Rectal smooth muscle tissue (tissue), 1 donor: ENCODE data around the gene FRG2.
"Not testable (repeated sequence)": the region's sequence is repeated elsewhere in the genome, so short reads cannot be mapped to it uniquely, and the experiment has no call there.

Source experiments
- H3K27ac ChIP-seq: one replicate; pipeline ENCODE4 v1.7.0; 2013; ENCODE audit warnings: low read depth, low read length, inconsistent platforms
- H3K27me3 ChIP-seq: one replicate; pipeline ENCODE4 v1.7.0; 2013; ENCODE audit warnings: low read length; ENCODE audit not compliant: control insufficient read depth, insufficient read depth
- H3K36me3 ChIP-seq: one replicate; pipeline ENCODE4 v1.7.0; 2013; ENCODE audit warnings: low read length; ENCODE audit not compliant: control insufficient read depth, insufficient read depth
- H3K4me1 ChIP-seq: one replicate; pipeline ENCODE4 v1.7.0; 2013; ENCODE audit warnings: low read length; ENCODE audit not compliant: control insufficient read depth, insufficient read depth
- H3K4me3 ChIP-seq: one replicate; pipeline ENCODE4 v1.7.0; 2013; ENCODE audit warnings: low read length
- H3K9ac ChIP-seq: one replicate; pipeline ENCODE4 v1.7.0; 2013; ENCODE audit warnings: low read length

Gene FRG2

DNA sequence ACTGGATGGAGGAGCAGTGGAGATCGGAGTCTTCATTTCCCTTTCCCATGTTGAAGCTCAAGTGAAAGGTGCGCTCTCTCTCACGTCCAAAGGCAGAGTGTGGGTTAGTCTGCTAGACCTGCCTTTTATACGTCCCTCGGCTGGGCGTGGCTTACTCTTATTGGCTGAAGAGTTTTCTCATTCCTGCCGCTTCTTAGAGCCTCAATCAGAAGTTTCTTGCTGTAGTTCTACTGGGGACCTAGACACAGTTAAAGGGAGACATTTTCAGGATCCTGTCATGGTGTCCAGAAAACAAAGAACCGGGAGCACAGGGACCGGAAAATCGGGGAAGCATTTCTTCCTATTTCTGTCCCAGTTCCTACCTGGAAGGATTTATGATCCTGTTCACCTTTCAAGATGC is at the start of gene FRG2:
Gene FRG2 (minus strand): TSS at position 101 of the 400 bp plus-strand sequence. CDS start 52 bp downstream, at position 49.
- not testable (repeated sequence) for H3K27ac ChIP-seq

DNA sequence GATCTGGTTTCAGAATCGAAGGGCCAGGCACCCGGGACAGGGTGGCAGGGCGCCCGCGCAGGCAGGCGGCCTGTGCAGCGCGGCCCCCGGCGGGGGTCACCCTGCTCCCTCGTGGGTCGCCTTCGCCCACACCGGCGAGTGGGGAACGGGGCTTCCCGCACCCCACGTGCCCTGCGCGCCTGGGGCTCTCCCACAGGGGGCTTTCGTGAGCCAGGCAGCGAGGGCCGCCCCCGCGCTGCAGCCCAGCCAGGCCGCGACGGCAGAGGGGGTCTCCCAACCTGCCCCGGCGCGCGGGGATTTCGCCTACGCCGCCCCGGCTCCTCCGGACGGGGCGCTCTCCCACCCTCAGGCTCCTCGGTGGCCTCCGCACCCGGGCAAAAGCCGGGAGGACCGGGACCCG is 41.3 kb upstream of the FRG2 start:
- H3K4me1 ChIP-seq, H3K36me3 ChIP-seq, H3K27me3 ChIP-seq, H3K27ac ChIP-seq, H3K9ac ChIP-seq, H3K4me3 ChIP-seq: not testable (repeated sequence)

More for the DNA sequence above, at the start of gene FRG2:
- H3K4me3 ChIP-seq, H3K36me3 ChIP-seq, H3K9ac ChIP-seq, H3K27me3 ChIP-seq, H3K4me1 ChIP-seq: not testable (repeated sequence)

DNA sequence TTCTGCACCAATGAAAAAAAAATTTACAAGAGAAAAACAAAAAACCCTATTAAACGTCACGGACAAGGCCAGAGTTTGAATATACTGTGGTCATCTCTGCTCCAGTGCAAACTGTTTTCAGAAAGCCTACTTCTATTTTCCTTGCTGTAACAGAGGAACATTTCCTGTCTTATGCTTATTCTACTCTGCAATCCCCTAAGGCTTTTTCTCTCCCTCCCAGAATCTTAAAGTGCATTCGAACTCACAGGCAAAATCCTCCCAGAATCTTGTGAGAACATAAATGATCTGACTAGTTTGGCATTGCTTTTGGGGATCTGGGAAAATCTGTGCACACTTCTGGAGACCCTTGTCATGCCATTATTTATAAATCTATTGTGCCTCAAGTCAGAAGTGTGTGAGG is 37.7 kb upstream of the FRG2 start:
- H3K27ac ChIP-seq: not testable (repeated sequence)

DNA sequence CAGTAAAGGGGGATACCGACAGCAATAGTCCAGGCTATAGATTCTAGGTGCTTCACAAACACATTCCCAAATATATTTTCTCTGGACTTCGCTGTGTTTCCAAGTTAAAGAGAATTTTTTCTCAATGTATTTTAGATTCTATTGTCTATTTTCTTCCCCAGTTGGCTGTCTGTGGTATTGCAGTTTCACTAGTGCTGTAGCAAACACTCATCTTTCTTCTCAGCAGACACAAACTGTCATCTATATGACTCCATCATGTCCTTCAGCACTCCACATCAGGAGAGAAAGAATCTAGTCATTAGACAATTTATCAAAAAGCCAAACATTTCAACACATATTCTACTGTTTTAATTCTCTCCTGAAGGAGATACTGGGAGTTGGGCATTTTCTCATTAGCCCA is 37.3 kb upstream of the FRG2 start, which contains the start of gene DBET:
Gene DBET (plus strand): TSS at position 161 of the 400 bp plus-strand sequence.
- not testable (repeated sequence) for H3K4me3 ChIP-seq, H3K27ac ChIP-seq, H3K4me1 ChIP-seq, H3K9ac ChIP-seq, H3K27me3 ChIP-seq, H3K36me3 ChIP-seq

More for the DNA sequence above, 37.7 kb upstream of the FRG2 start:
- H3K4me1 ChIP-seq, H3K9ac ChIP-seq, H3K4me3 ChIP-seq, H3K36me3 ChIP-seq, H3K27me3 ChIP-seq: not testable (repeated sequence)

DNA sequence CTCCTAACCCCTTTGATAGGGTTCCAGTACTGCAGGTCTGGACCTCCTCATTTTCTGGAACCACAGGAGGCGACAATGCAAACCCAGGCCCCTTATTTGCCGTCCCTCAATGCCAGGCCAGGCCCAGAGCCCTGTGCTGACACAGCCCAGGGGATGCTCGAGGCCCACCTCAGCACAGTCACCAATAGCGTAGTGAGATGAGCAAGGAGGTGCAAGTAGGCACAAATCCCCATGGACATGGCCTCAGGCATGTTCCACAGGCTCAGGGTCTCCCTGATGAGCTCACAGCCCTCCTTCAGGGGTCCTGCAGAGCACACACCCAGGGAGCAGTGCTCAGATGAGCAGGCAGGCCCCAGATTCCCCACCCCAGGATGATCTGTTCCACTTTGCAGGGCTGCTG is 31.9 kb upstream of the FRG2 start:
- not testable (repeated sequence) for H3K36me3 ChIP-seq, H3K4me3 ChIP-seq, H3K27ac ChIP-seq

DNA sequence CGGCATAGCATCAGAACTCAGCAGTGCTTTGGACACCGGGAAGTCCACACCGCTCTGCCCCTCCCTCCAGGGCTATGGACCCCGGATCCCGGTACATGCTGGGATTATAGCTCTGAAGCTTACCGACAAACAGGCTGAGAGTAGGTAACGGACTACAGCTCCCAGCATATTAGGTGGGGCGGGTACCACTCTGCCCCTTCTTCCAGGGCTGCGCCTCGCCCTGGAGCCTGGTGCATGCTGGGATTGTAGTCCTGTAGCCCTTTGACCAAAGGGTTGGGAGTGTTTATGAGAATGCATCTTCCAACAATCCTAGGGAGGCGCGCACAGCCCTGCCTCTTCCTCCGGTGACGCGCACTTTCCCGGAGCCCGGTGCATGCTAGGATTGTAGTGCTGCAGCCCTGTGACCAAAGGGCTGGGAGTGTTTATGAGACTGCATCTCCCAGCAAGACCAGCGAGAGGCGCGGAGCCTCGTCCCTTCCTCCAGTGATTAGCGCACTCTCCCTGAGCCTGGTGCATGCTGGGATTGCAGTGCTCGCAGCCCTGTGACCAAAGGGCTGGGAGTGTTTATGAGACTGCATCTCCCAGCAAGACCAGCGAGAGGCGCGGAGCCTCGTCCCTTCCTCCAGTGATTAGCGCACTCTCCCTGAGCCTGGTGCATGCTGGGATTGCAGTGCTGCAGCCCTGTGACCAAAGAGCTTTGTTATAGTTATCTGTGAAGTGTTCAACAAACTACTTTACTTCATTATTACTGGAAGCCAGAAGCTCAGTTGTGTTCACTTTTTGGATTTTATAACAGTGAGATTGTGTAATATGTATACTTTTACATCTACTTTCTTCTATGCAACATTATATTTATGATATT is 22.6 kb upstream of the FRG2 start:
- not testable (repeated sequence) for H3K9ac ChIP-seq, H3K4me1 ChIP-seq, H3K36me3 ChIP-seq, H3K27me3 ChIP-seq, H3K4me3 ChIP-seq, H3K27ac ChIP-seq

More for the DNA sequence above, 31.9 kb upstream of the FRG2 start:
- not testable (repeated sequence) for H3K9ac ChIP-seq, H3K27me3 ChIP-seq, H3K4me1 ChIP-seq

DNA sequence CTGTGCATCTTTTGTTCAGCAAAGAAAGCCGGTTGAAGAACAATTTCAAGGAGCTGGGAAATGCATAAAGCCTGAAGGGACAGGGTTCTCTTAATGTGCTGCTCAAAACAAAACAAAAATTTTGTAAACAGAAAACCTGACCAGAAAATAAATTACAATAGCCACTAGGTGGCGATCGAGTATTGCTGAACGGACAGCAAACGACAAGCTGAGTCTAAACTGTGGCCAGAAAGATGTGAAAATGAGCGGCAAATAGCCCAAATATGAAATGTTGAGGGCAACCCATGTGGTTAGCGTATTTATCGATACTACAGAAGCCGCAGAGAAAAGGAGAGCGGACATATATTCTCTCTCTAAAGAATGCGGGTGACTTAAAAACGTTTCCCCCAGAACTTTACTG is 20.6 kb upstream of the FRG2 start:
- H3K4me3 ChIP-seq, H3K27ac ChIP-seq, H3K36me3 ChIP-seq, H3K4me1 ChIP-seq, H3K27me3 ChIP-seq, H3K9ac ChIP-seq: not testable (repeated sequence)

DNA sequence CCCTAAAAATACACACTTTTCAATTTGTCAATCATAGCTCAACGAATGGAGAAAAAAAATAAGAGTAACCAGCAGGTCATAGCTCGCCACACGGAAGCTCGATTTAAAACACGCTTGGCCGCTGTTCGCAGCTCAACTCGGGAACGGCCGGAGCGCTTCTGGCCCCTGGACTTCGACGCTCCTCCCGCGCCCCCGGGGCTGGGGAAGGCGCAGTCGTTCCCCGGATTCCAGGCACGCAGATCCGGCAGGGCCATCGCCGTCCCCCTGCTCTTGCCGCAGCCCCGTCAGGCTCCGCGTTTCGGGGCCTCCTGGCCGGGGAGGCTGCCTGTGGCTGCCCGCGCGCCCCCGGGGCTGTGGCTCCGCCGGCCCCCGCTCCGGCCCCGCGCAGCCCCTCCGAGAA is 13.8 kb upstream of the FRG2 start:
- not testable (repeated sequence) for H3K4me1 ChIP-seq, H3K27ac ChIP-seq, H3K9ac ChIP-seq, H3K4me3 ChIP-seq, H3K36me3 ChIP-seq, H3K27me3 ChIP-seq

DNA sequence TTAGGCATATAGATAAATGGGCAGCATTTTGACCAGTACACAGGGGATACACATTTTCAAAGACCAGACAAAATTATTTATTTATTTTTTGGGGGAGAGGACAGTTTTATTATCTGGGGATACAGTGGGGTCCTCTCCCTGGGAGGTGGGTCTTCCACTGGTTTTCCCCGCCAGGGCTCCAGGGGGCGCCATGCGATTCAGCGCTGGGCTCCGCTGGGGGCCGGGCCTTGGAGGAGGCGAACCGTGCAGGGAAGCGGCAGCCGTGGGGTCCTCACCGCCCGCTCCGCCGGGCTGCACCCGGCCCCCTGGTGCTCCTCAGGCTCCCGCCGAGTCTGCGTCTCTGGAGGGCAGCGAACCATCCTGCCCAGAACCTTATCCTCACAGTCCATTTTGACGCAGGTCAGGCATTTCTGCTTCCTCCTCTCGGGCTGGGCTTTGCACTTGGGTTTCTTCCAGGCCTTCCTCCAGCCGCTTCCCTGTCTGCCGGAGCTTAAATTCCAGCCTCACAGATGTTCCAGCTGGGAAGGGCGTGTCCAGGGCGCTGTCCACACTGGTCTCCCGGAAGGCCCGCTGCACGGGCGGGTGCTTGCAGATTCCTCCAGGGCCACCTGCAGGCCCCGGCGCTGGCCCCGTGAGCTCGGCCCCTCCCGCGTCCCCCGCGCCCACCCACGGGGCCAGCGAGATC is 10.8 kb upstream of the FRG2 start:
- not testable (repeated sequence) for H3K27ac ChIP-seq, H3K4me3 ChIP-seq, H3K36me3 ChIP-seq, H3K27me3 ChIP-seq, H3K9ac ChIP-seq, H3K4me1 ChIP-seq

DNA sequence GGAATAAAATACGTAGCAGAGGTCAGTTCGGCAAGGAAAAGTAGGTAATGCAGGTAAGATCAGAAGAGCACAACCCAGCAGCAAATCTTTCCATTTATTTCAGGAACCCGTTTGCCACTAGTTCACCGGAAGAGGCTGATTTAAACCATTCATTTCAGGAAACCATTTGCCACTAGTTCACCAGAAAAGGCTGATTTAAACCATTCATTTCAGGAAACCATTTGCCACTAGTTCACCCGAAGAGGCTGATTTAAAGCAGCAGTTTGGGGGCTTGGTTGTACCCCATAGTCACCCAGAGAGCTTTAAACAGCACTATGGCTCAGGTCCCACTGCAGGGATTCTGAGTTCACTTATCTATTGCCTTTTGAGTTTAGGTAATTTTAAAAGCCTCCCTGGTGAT is 4.2 kb upstream of the FRG2 start:
- H3K4me3 ChIP-seq, H3K27ac ChIP-seq, H3K36me3 ChIP-seq, H3K9ac ChIP-seq, H3K27me3 ChIP-seq, H3K4me1 ChIP-seq: not testable (repeated sequence)

DNA sequence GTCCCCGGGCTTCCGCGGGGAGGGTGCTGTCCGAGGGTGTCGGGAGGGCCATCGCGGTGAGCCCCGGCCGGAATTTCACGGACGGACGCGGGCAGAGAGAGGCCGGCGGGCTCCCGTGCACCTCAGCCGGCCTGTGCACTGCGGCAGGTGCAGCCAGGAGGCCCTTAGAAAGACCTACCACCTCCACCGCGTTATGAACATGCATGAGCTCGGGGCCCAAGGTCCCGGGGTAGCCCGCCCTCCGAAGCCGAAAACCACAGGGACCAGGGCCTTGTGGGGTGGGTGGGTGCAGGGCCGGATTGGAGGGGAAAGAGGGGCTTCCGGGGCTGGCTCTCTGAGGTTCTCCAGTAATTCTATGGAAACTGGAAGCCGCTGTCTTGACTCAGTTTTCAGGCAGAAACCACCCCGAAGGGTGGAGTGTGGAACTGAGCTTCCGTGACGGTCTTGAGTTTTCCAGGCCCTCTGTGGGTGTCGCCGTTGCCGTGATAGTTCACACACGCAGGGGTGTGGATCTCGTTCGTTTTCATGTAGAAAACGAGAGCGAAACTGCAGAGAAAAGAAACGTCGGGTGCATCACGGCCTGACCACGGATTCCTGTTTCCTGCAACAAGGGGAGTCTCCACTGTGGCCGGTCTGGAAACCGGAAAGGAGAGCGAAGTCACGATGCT is 4.3 kb downstream of the FRG2 start:
- not testable (repeated sequence) for H3K4me1 ChIP-seq, H3K27ac ChIP-seq, H3K36me3 ChIP-seq, H3K9ac ChIP-seq
- Histone ChIP-seq H3K27me3 (peaks cover 10% of the 10 kb centered on the region), H3K4me3 (peak overlapping the region; percentile 19)

DNA sequence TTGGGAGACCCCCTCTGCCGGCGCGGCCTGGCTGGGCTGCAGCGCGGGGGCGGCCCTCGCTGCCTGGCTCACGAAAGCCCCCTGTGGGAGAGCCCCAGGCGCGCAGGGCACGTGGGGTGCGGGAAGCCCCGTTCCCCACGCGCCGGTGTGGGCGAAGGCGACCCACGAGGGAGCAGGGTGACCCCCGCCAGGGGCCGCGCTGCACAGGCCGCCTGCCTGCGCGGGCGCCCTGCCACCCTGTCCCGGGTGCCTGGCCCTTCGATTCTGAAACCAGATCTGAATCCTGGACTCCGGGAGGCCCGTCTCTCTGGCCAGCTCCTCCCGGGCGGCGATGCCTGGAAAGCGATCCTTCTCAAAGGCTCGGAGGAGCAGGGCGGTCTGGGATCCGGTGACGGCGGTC is 5.1 kb downstream of the FRG2 start:
- not testable (repeated sequence) for H3K36me3 ChIP-seq, H3K4me3 ChIP-seq
- peaks cover 12% of the 10 kb centered on the region for H3K27me3 ChIP-seq

More for the DNA sequence above, 5.1 kb downstream of the FRG2 start:
- not testable (repeated sequence) for H3K9ac ChIP-seq, H3K27ac ChIP-seq, H3K4me1 ChIP-seq
